PC-3 (cell line): ENCODE results near the gene SENP7. TPM values are rescaled to one million over a fixed set of nuclear protein-coding genes. Genes with fewer than 3 reads are reported as not detected.

Experiments used
- ATAC-seq: fragments of 200-7000 bp; cut with Tn5 transposase; 2 replicates; pipeline ENCODE4 v1.9.1; 2020; ENCODE audit warnings: mild to moderate bottlenecking, moderate library complexity
- Bru-seq: library from RNA; stranded (reverse); fragments of 400-500 nt; gene quantifications from one replicate; lab custom pipeline; 2021; lab: Mats Ljungman, UMichigan
- BruChase-seq, 2 experiments: library from RNA; stranded (reverse); fragments of 400-500 nt; gene quantifications; one replicate each; lab custom pipeline; 2021; lab: Mats Ljungman, UMichigan
- BruUV-seq: library from RNA; stranded (reverse); fragments of 400-500 nt; replicated peaks from 2 replicates; lab custom pipeline; 2021; lab: Mats Ljungman, UMichigan
- CTCF ChIA-PET: fragments of 300-600 bp; sonication (Branson Sonifier 250); formaldehyde crosslinking; loops from one replicate; lab custom pipeline; 2022; ENCODE audit warnings: antibody characterized with exemption; lab: Charles Lee
- POLR2A ChIA-PET: fragments of 300-600 bp; sonication (Branson Sonifier 250); formaldehyde crosslinking; loops from one replicate; lab custom pipeline; 2022; ENCODE audit warnings: antibody characterized with exemption; ENCODE audit not compliant: unreplicated experiment; lab: Charles Lee
- DNase-seq: peaks from one replicate; pipeline ENCODE4 v3.0.0-alpha.2; 2015
- H2AFZ ChIP-seq: fragments of 300-600 bp; sonication (generic); 2 replicates; pipeline ENCODE4 v1.6.0; 2016; ENCODE audit warnings: antibody characterized with exemption, low read length
- H3F3A ChIP-seq: fragments of 300-600 bp; sonication (generic); one replicate; pipeline ENCODE4 v1.6.0; 2017; ENCODE audit warnings: antibody characterized with exemption, low read length, control low read depth, mild to moderate bottlenecking; ENCODE audit not compliant: unreplicated experiment
- H3K27ac ChIP-seq: fragments of 300-600 bp; sonication (generic); 2 replicates; pipeline ENCODE4 v1.5.1; 2016; ENCODE audit warnings: mild to moderate bottlenecking, low read length
- H3K27me3 ChIP-seq: fragments of 300-600 bp; sonication (generic); 2 replicates; pipeline ENCODE4 v1.6.1; 2016; ENCODE audit warnings: low read length, mixed read lengths
- H3K36me3 ChIP-seq: fragments of 300-600 bp; sonication (generic); 2 replicates; pipeline ENCODE4 v1.6.1; 2016; ENCODE audit warnings: low read depth, mixed run types, low read length, mixed read lengths
- H3K4me1 ChIP-seq: fragments of 300-600 bp; sonication (generic); 2 replicates; pipeline ENCODE4 v1.5.1; 2016; ENCODE audit warnings: low read length; ENCODE audit not compliant: insufficient read depth
- H3K4me2 ChIP-seq: fragments of 300-600 bp; sonication (generic); 2 replicates; pipeline ENCODE4 v1.6.0; 2016; ENCODE audit warnings: low read length
- H3K4me3 ChIP-seq: fragments of 300-600 bp; sonication (generic); 2 replicates; pipeline ENCODE4 v1.5.1; 2016; ENCODE audit warnings: mild to moderate bottlenecking, low read length, mixed read lengths
- H3K79me2 ChIP-seq: fragments of 300-600 bp; sonication (generic); 2 replicates; pipeline ENCODE4 v1.6.1; 2017; ENCODE audit warnings: low read length, mixed read lengths
- H3K9ac ChIP-seq: fragments of 300-600 bp; sonication (generic); 2 replicates; pipeline ENCODE4 v1.6.0; 2016; ENCODE audit warnings: mild to moderate bottlenecking, low read length
- H3K9me2 ChIP-seq: fragments of 300-600 bp; sonication (generic); replicated peaks from 2 replicates; pipeline ENCODE4 v1.6.1; 2016; ENCODE audit warnings: mixed run types, low read length, mixed read lengths
- H3K9me3 ChIP-seq: fragments of 300-600 bp; sonication (generic); 2 replicates; pipeline ENCODE4 v1.6.1; 2016; ENCODE audit warnings: low read length, mixed read lengths
- H4K20me1 ChIP-seq: fragments of 300-600 bp; sonication (generic); 2 replicates; pipeline ENCODE4 v1.6.1; 2016; ENCODE audit warnings: low read length, mixed read lengths
- EZH2 ChIP-seq: fragments of 300-600 bp; sonication (generic); IDR thresholded peaks from one replicate; pipeline ENCODE4 v1.6.1; 2017; ENCODE audit warnings: antibody characterized with exemption, mild to moderate bottlenecking, low read length; ENCODE audit not compliant: unreplicated experiment
- EZH2phosphoT487 ChIP-seq: fragments of 300-600 bp; sonication (generic); IDR thresholded peaks from 2 replicates; pipeline ENCODE4 v1.6.1; 2018; ENCODE audit warnings: mild to moderate bottlenecking, antibody characterized with exemption, low read length, borderline replicate concordance
- intact Hi-C: fragments of 100-400 bp; cut with micrococcal nuclease; formaldehyde crosslinking; loops from 2 replicates; pipeline ENCODE4 v1.9.0; 2023
- long read RNA-seq: library from polyadenylated mRNA; unstranded; transcript quantifications from one replicate; pipeline ENCODE4 v2.0.0, GENCODE V29; 2021; ENCODE audit not compliant: unreplicated experiment
- total RNA-seq: library from RNA; depleted of rRNA; stranded (reverse); fragments of >200 nt; gene quantifications from 2 replicates; pipeline ENCODE4 v1.2.3, GENCODE V29; 2014; rRNA removed
- TF ChIP-seq, protein P1 (sequence below): fragments of 300-600 bp; sonication (generic); conservative IDR thresholded peaks from 2 replicates; pipeline ENCODE4 v1.5.1; 2017; ENCODE audit warnings: antibody characterized with exemption, low read depth, mild to moderate bottlenecking, low read length

Gene SENP7, protein sequence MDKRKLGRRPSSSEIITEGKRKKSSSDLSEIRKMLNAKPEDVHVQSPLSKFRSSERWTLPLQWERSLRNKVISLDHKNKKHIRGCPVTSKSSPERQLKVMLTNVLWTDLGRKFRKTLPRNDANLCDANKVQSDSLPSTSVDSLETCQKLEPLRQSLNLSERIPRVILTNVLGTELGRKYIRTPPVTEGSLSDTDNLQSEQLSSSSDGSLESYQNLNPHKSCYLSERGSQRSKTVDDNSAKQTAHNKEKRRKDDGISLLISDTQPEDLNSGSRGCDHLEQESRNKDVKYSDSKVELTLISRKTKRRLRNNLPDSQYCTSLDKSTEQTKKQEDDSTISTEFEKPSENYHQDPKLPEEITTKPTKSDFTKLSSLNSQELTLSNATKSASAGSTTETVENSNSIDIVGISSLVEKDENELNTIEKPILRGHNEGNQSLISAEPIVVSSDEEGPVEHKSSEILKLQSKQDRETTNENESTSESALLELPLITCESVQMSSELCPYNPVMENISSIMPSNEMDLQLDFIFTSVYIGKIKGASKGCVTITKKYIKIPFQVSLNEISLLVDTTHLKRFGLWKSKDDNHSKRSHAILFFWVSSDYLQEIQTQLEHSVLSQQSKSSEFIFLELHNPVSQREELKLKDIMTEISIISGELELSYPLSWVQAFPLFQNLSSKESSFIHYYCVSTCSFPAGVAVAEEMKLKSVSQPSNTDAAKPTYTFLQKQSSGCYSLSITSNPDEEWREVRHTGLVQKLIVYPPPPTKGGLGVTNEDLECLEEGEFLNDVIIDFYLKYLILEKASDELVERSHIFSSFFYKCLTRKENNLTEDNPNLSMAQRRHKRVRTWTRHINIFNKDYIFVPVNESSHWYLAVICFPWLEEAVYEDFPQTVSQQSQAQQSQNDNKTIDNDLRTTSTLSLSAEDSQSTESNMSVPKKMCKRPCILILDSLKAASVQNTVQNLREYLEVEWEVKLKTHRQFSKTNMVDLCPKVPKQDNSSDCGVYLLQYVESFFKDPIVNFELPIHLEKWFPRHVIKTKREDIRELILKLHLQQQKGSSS
- 4.8 and 5.4 TPM in 2 replicates for total RNA-seq
- Bru-seq, nascent RNA: percentile 71 among the genes with signal in this experiment
- BruChase-seq, experiment 1, labeled RNA remaining after a 6-hour chase: percentile 54 among the genes with signal in this experiment
- percentile 61 among the genes with signal in this experiment for BruChase-seq, experiment 2, labeled RNA remaining after a 2-hour chase
- long read RNA-seq, full-length matches to known transcripts: 7 of 15 reads
- long read RNA-seq, partial matches to known transcripts: 1 of 15 reads
- long read RNA-seq, other reads (novel, unspliced or antisense): 7 of 15 reads

DNA sequence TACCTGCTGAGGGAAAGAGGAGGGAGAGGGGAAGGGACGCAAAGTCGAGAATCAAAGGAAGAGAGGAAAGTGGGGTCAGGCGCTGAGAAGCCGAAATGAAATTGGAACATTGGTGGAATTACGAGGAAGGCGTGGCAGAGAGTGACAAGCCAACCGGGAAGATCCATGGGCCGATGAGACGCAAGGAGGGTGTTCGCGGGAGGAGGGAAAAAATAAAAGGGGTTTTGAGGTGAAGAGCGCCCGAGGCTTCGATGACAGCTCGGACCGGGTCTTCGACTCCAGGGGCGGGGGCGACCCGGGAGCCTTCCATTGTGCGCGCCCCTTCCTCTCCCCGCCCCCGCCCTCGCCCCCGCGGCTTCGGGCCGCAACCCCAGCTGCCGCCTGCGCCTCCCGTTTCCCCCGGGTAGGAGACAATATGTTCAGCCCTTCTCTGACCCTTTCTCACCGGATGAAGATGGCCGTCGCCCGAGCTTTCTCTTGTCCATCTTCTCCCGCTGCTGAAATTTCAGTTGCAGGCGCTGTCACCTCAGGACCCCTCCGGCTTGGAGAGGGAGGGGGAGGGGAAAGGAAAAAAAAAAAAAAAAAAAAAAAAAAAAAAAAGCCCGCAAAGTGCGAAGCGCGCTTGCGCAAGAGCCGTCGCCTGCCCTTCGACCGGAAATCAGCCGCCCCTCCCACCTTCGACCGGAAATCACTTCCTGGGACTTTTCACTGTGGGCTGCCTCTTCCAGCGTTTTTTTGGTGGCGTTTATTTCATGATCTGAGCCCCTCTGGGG is at the start of gene SENP7:
TSS of gene SENP7 (minus strand) at position 567 of the 773 bp plus-strand sequence. CDS start at position 485, 82 bp downstream.
- intact Hi-C loops: loop anchor here (1.0 to 5.0 kb wide), 4 partner anchors 48 to 284 kb away; partner anchors contain the start of gene TRMT10C
- no peaks in the 10 kb centered on the region for H3K36me3 ChIP-seq
- H3K9ac ChIP-seq: peak within 1 kb of the TSS; percentile 77
- ChIA-PET POLR2A (interaction anchor here (0.6 kb wide), 1 partner anchor 316 kb away, joined by 8 read pairs; no protein-coding TSS in a partner anchor), CTCF (interaction anchor here (0.9 kb wide), 1 partner anchor 131 kb away, joined by 4 read pairs; no protein-coding TSS in a partner anchor)
- H2AFZ ChIP-seq: peak within 1 kb of the TSS; percentile 80
- no peaks in the 10 kb centered on the region for H3K27me3 ChIP-seq
- peak within 1 kb of the TSS; percentile 67 for H3K27ac ChIP-seq
- TF ChIP-seq, protein P1, sequence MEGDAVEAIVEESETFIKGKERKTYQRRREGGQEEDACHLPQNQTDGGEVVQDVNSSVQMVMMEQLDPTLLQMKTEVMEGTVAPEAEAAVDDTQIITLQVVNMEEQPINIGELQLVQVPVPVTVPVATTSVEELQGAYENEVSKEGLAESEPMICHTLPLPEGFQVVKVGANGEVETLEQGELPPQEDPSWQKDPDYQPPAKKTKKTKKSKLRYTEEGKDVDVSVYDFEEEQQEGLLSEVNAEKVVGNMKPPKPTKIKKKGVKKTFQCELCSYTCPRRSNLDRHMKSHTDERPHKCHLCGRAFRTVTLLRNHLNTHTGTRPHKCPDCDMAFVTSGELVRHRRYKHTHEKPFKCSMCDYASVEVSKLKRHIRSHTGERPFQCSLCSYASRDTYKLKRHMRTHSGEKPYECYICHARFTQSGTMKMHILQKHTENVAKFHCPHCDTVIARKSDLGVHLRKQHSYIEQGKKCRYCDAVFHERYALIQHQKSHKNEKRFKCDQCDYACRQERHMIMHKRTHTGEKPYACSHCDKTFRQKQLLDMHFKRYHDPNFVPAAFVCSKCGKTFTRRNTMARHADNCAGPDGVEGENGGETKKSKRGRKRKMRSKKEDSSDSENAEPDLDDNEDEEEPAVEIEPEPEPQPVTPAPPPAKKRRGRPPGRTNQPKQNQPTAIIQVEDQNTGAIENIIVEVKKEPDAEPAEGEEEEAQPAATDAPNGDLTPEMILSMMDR: no peak
- no peak for TF ChIP-seq EZH2phosphoT487
- TF ChIP-seq EZH2: no peak
- no peaks in the 10 kb centered on the region for H4K20me1 ChIP-seq
- BruUV-seq: no TSS peak
- peak within 1 kb of the TSS; percentile 76 for H3K4me2 ChIP-seq
- H3K9me2 ChIP-seq: no peaks in the 10 kb centered on the region
- peaks cover 17% of the 10 kb centered on the region for H3K79me2 ChIP-seq
- peak within 1 kb of the TSS; percentile 70 for H3K4me3 ChIP-seq
- no peaks in the 10 kb centered on the region for H3F3A ChIP-seq
- peak; percentile 85 for ATAC-seq
- DNase-seq: peak; percentile 92
- no peaks in the 10 kb centered on the region for H3K9me3 ChIP-seq
- H3K4me1 ChIP-seq: peaks cover 31% of the 10 kb centered on the region

DNA sequence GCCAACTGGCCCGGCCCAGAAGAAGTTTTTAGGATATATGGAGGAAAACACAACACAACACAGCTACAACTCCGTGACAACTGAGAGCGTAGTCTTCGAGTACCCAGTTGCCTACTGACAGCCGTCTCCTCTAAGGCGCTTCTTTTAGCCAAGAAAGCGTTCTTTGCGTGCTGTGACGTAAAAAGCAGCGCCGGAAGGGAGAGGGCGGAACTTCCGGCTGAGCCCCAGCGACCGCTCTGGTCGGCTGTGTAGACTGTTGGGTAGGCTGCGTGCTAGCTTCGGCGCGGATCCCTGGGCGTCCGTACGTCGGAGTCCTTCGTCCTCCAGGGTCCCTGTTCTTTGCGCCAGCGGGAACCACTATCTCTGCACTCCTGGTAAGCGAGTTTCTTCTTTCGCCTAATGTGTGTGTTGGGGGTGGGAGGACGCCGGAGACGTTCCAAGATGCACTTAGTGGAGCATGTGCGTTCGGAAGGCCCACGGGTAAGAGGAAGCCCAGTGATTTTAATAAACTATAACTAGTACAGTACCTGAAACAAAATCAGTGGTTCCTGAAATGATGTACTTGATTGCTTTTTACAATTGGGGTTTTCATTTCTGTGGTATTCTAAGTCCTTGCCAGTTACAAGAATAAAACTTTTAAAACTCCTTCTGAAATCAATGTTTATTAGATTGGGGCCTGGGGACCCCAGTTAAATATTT is 48.8 kb upstream of the SENP7 start, which contains the start of gene TRMT10C:
TSS of gene TRMT10C (plus strand) at position 239 of the 699 bp plus-strand sequence. CDS start 2,914 bp downstream, outside the sequence.
- Histone ChIP-seq H3K27me3 (no peaks in the 10 kb centered on the region), H3K4me2 (peak within 1 kb of the TSS; percentile 98), H3K9me3 (no peaks in the 10 kb centered on the region), H3K9me2 (no peaks in the 10 kb centered on the region), H3K9ac (peak within 1 kb of the TSS; percentile 96), H2AFZ (peak within 1 kb of the TSS; percentile 89), H3F3A (no peaks in the 10 kb centered on the region), H3K4me1 (peaks cover 15% of the 10 kb centered on the region), H4K20me1 (peaks cover 25% of the 10 kb centered on the region), H3K27ac (peak within 1 kb of the TSS; percentile 40), H3K36me3 (peaks cover 23% of the 10 kb centered on the region), H3K4me3 (peak within 1 kb of the TSS; percentile 96), H3K79me2 (peaks cover 50% of the 10 kb centered on the region)
- DNase-seq (peak; percentile 97), ATAC-seq (peak; percentile 99)
- POLR2A ChIA-PET: interaction anchor here (0.5 to 1.2 kb wide), 3 partner anchors 12 to 1265 kb away, joined by 3 to 7 read pairs (median 3); no protein-coding TSS in a partner anchor
- CTCF ChIA-PET: no interaction called here
- intact Hi-C loops: loop anchor here (2.0 kb wide), 1 partner anchor 49 kb away; the partner anchor contains the start of gene SENP7
- TF ChIP-seq EZH2phosphoT487 (no peak), EZH2 (no peak)
- TF ChIP-seq, protein P1: no peak
- TSS peak; percentile 74 for BruUV-seq
